PC-3 (cell line): Measurements from ENCODE around the gene GEN1. TPM values are rescaled to one million over a fixed set of nuclear protein-coding genes. Genes with fewer than 3 reads are reported as not detected.
"Not testable (repeated sequence)": the region's sequence is repeated elsewhere in the genome, so short reads cannot be mapped to it uniquely, and the experiment has no call there.

Experiments used
- ATAC-seq: fragments of 200-7000 bp; cut with Tn5 transposase; 2 replicates; pipeline ENCODE4 v1.9.1; 2020; ENCODE audit warnings: mild to moderate bottlenecking, moderate library complexity
- BruUV-seq: library from RNA; stranded (reverse); fragments of 400-500 nt; replicated peaks from 2 replicates; lab custom pipeline; 2021; lab: Mats Ljungman, UMichigan
- CTCF ChIA-PET: fragments of 300-600 bp; sonication (Branson Sonifier 250); formaldehyde crosslinking; loops from one replicate; lab custom pipeline; 2022; ENCODE audit warnings: antibody characterized with exemption; lab: Charles Lee
- POLR2A ChIA-PET: fragments of 300-600 bp; sonication (Branson Sonifier 250); formaldehyde crosslinking; loops from one replicate; lab custom pipeline; 2022; ENCODE audit warnings: antibody characterized with exemption; ENCODE audit not compliant: unreplicated experiment; lab: Charles Lee
- DNase-seq: peaks from one replicate; pipeline ENCODE4 v3.0.0-alpha.2; 2015
- H2AFZ ChIP-seq: fragments of 300-600 bp; sonication (generic); 2 replicates; pipeline ENCODE4 v1.6.0; 2016; ENCODE audit warnings: antibody characterized with exemption, low read length
- H3F3A ChIP-seq: fragments of 300-600 bp; sonication (generic); one replicate; pipeline ENCODE4 v1.6.0; 2017; ENCODE audit warnings: antibody characterized with exemption, low read length, control low read depth, mild to moderate bottlenecking; ENCODE audit not compliant: unreplicated experiment
- H3K27ac ChIP-seq: fragments of 300-600 bp; sonication (generic); 2 replicates; pipeline ENCODE4 v1.5.1; 2016; ENCODE audit warnings: mild to moderate bottlenecking, low read length
- H3K27me3 ChIP-seq: fragments of 300-600 bp; sonication (generic); 2 replicates; pipeline ENCODE4 v1.6.1; 2016; ENCODE audit warnings: low read length, mixed read lengths
- H3K36me3 ChIP-seq: fragments of 300-600 bp; sonication (generic); 2 replicates; pipeline ENCODE4 v1.6.1; 2016; ENCODE audit warnings: low read depth, mixed run types, low read length, mixed read lengths
- H3K4me1 ChIP-seq: fragments of 300-600 bp; sonication (generic); 2 replicates; pipeline ENCODE4 v1.5.1; 2016; ENCODE audit warnings: low read length; ENCODE audit not compliant: insufficient read depth
- H3K4me2 ChIP-seq: fragments of 300-600 bp; sonication (generic); 2 replicates; pipeline ENCODE4 v1.6.0; 2016; ENCODE audit warnings: low read length
- H3K4me3 ChIP-seq: fragments of 300-600 bp; sonication (generic); 2 replicates; pipeline ENCODE4 v1.5.1; 2016; ENCODE audit warnings: mild to moderate bottlenecking, low read length, mixed read lengths
- H3K79me2 ChIP-seq: fragments of 300-600 bp; sonication (generic); 2 replicates; pipeline ENCODE4 v1.6.1; 2017; ENCODE audit warnings: low read length, mixed read lengths
- H3K9ac ChIP-seq: fragments of 300-600 bp; sonication (generic); 2 replicates; pipeline ENCODE4 v1.6.0; 2016; ENCODE audit warnings: mild to moderate bottlenecking, low read length
- H3K9me2 ChIP-seq: fragments of 300-600 bp; sonication (generic); replicated peaks from 2 replicates; pipeline ENCODE4 v1.6.1; 2016; ENCODE audit warnings: mixed run types, low read length, mixed read lengths
- H3K9me3 ChIP-seq: fragments of 300-600 bp; sonication (generic); 2 replicates; pipeline ENCODE4 v1.6.1; 2016; ENCODE audit warnings: low read length, mixed read lengths
- H4K20me1 ChIP-seq: fragments of 300-600 bp; sonication (generic); 2 replicates; pipeline ENCODE4 v1.6.1; 2016; ENCODE audit warnings: low read length, mixed read lengths
- CTCF ChIP-seq: fragments of 300-600 bp; sonication (generic); conservative IDR thresholded peaks from 2 replicates; pipeline ENCODE4 v1.5.1; 2017; ENCODE audit warnings: antibody characterized with exemption, low read depth, mild to moderate bottlenecking, low read length
- EZH2 ChIP-seq: fragments of 300-600 bp; sonication (generic); IDR thresholded peaks from one replicate; pipeline ENCODE4 v1.6.1; 2017; ENCODE audit warnings: antibody characterized with exemption, mild to moderate bottlenecking, low read length; ENCODE audit not compliant: unreplicated experiment
- EZH2phosphoT487 ChIP-seq: fragments of 300-600 bp; sonication (generic); IDR thresholded peaks from 2 replicates; pipeline ENCODE4 v1.6.1; 2018; ENCODE audit warnings: mild to moderate bottlenecking, antibody characterized with exemption, low read length, borderline replicate concordance
- intact Hi-C: fragments of 100-400 bp; cut with micrococcal nuclease; formaldehyde crosslinking; loops from 2 replicates; pipeline ENCODE4 v1.9.0; 2023
- total RNA-seq: library from RNA; depleted of rRNA; stranded (reverse); fragments of >200 nt; gene quantifications from 2 replicates; pipeline ENCODE4 v1.2.3, GENCODE V29; 2014

GEN1 gene
- total RNA-seq, 1 experiment from 2014 or later: 21.4 TPM

GRCh38 chr2:17822445-17823117, 68.6 kb downstream of the GEN1 start:
- intact Hi-C loops: no loop called here
- H3K9me2 ChIP-seq: no peaks in the 10 kb centered on the region
- H3K4me1 ChIP-seq: no peaks in the 10 kb centered on the region
- no peaks in the 10 kb centered on the region for H3F3A ChIP-seq
- H3K27me3 ChIP-seq: peaks cover 50% of the 10 kb centered on the region
- ChIA-PET CTCF (no interaction called here), POLR2A (no interaction called here)
- H3K36me3 ChIP-seq: no peaks in the 10 kb centered on the region
- no TSS peak for BruUV-seq
- H4K20me1 ChIP-seq: no peaks in the 10 kb centered on the region
- no peak overlapping the region for H3K4me2 ChIP-seq
- H3K79me2 ChIP-seq: no peaks in the 10 kb centered on the region
- H3K4me3 ChIP-seq: no peak overlapping the region
- no peak overlapping the region for H3K27ac ChIP-seq
- ATAC-seq (no peak), DNase-seq (no peak)
- H3K9me3 ChIP-seq: no peaks in the 10 kb centered on the region
- H3K9ac ChIP-seq: no peak overlapping the region
- H2AFZ ChIP-seq: no peak overlapping the region
- TF ChIP-seq CTCF (no peak), EZH2phosphoT487 (no peak), EZH2 (no peak)

GRCh38 chr2:17823646-17824045, 69.7 kb downstream of the GEN1 start:
- H4K20me1 ChIP-seq, H2AFZ ChIP-seq, H3K9me2 ChIP-seq, DNase-seq, H3K9me3 ChIP-seq, H3K27ac ChIP-seq, POLR2A ChIA-PET, H3K4me1 ChIP-seq, H3F3A ChIP-seq, ATAC-seq, H3K4me3 ChIP-seq, H3K4me2 ChIP-seq, CTCF ChIA-PET, H3K9ac ChIP-seq, intact Hi-C loops, H3K79me2 ChIP-seq, H3K36me3 ChIP-seq, BruUV-seq: not testable (repeated sequence)
- H3K27me3 ChIP-seq: peaks cover 46% of the 10 kb centered on the region

GRCh38 chr2:17827316-17827715, 73.4 kb downstream of the GEN1 start:
- intact Hi-C loops: no loop called here

GRCh38 chr2:17827785-17828184, 73.8 kb downstream of the GEN1 start:
- no peak overlapping the region for H3K4me3 ChIP-seq
- H3K4me2 ChIP-seq: no peak overlapping the region
- no peaks in the 10 kb centered on the region for H3K36me3 ChIP-seq
- no peak overlapping the region for H2AFZ ChIP-seq
- intact Hi-C loops: no loop called here
- H3K79me2 ChIP-seq: no peaks in the 10 kb centered on the region
- H4K20me1 ChIP-seq: no peaks in the 10 kb centered on the region
- CTCF ChIA-PET: no interaction called here
- no peak for DNase-seq
- TF ChIP-seq EZH2phosphoT487: no peak
- no peak for TF ChIP-seq CTCF
- no peak for TF ChIP-seq EZH2
- no peak for ATAC-seq
- H3F3A ChIP-seq: no peaks in the 10 kb centered on the region
- H3K9ac ChIP-seq: no peak overlapping the region
- H3K4me1 ChIP-seq: no peaks in the 10 kb centered on the region
- H3K27ac ChIP-seq: no peak overlapping the region
- peaks cover 48% of the 10 kb centered on the region for H3K27me3 ChIP-seq
- no TSS peak for BruUV-seq
- no peaks in the 10 kb centered on the region for H3K9me3 ChIP-seq
- POLR2A ChIA-PET: no interaction called here
- H3K9me2 ChIP-seq: no peaks in the 10 kb centered on the region

More at GRCh38 chr2:17827316-17827715, 73.4 kb downstream of the GEN1 start:
- peaks cover 50% of the 10 kb centered on the region for H3K27me3 ChIP-seq
- no peaks in the 10 kb centered on the region for H3F3A ChIP-seq
- POLR2A ChIA-PET: no interaction called here
- ATAC-seq (no peak), DNase-seq (no peak)
- H4K20me1 ChIP-seq: no peaks in the 10 kb centered on the region
- no peaks in the 10 kb centered on the region for H3K9me3 ChIP-seq
- no peaks in the 10 kb centered on the region for H3K79me2 ChIP-seq
- no peak overlapping the region for H2AFZ ChIP-seq
- TF ChIP-seq EZH2: no peak
- BruUV-seq: no TSS peak
- CTCF ChIA-PET: no interaction called here
- no peaks in the 10 kb centered on the region for H3K36me3 ChIP-seq
- no peak overlapping the region for H3K4me2 ChIP-seq
- H3K9ac ChIP-seq: no peak overlapping the region
- H3K4me3 ChIP-seq: no peak overlapping the region
- no peaks in the 10 kb centered on the region for H3K4me1 ChIP-seq
- H3K27ac ChIP-seq: no peak overlapping the region
- no peaks in the 10 kb centered on the region for H3K9me2 ChIP-seq
